Mammary epithelial cell (primary cell): ENCODE data around the gene SMYD4.

ENCODE experiments used
- CTCF ChIP-seq, 2 donors: IDR thresholded peaks in 1 of 2; conservative IDR thresholded peaks in 1 of 2; 2 replicates each; pipeline ENCODE4 v1.5.1; 2011 to 2012; ENCODE audit warnings: inconsistent platforms in 2 of 2, low read length in 2 of 2, mild to moderate bottlenecking in 2 of 2, control low read depth in 1 of 2, low read depth in 1 of 2; ENCODE audit not compliant: insufficient read depth in 1 of 2; ENCODE audit errors: extremely low read depth in 1 of 2
- EZH2 ChIP-seq: IDR thresholded peaks from 2 replicates; pipeline ENCODE4 v1.6.1; 2012; ENCODE audit warnings: low read length, inconsistent platforms, borderline replicate concordance

DNA sequence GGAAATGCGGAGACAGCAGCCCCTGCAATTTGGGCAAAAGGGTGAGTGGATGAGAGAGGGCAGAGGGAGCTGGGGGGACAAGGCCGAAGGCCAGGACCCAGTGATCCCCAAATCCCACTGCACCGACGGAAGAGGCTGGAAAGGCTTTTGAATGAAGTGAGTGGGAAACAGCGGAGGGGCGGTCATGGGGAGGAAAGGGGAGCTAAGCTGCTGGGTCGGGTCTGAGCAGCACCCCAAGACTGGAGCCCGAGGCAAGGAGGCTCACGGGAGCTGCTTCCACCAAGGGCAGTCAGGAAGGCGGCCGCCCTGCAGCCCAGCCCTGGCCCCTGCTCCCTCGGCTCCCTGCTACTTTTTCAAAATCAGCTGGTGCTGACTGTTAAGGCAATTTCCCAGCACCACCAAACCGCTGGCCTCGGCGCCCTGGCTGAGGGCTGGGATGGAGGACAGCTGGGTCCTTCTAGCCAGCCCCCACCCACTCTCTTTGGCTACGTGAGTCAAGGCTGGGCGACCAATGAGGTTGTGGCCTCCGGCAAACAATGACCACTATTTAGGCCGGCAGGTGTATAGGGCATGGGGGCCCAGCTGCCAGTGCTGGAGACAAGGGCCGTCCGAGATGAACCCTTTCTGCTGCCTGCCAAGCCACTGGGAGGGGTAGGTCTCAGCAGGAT is 67.3 kb downstream of the SMYD4 start:
- TF ChIP-seq CTCF (conservative IDR thresholded peaks at IDR 0.05 in 1 of 2, IDR thresholded peaks at IDR 0.05 in 1 of 2; ENCODE audit: extremely low read depth in 1 of 2, insufficient read depth in 1 of 2, low read depth in 1 of 2, low read length in 2 of 2) (no peak), EZH2 (no peak)
